OCI-LY7 (cell line): Measurements from ENCODE around the gene PPP4C. TPM values are rescaled to one million over a fixed set of nuclear protein-coding genes. Genes with fewer than 3 reads are reported as not detected.

Experiments used
- BruUV-seq: library from RNA; stranded (reverse); fragments of 400-500 nt; replicated peaks from 2 replicates; lab custom pipeline; 2021; lab: Mats Ljungman, UMichigan
- CTCF ChIA-PET: fragments of 300-600 bp; sonication (Branson Sonifier 250); formaldehyde crosslinking; loops from one replicate; lab custom pipeline; 2022; ENCODE audit warnings: antibody characterized with exemption; ENCODE audit not compliant: unreplicated experiment; lab: Charles Lee
- POLR2A ChIA-PET: fragments of 300-600 bp; sonication (Branson Sonifier 250); formaldehyde crosslinking; loops from one replicate; lab custom pipeline; 2022; ENCODE audit warnings: antibody characterized with exemption; lab: Charles Lee
- DNase-seq: peaks from one replicate; pipeline ENCODE4 v3.0.0-alpha.2; 2015; ENCODE audit warnings: low spot score
- H2AFZ ChIP-seq: fragments of 200-600 bp; sonication (generic), shearing (Covaris generic); 2 replicates; pipeline ENCODE4 v1.6.1; 2014; ENCODE audit warnings: mild to moderate bottlenecking, antibody characterized with exemption, low read length, moderate library complexity
- H3K27ac ChIP-seq: fragments of 200-600 bp; sonication (generic); 2 replicates; pipeline ENCODE4 v1.5.1; 2014; ENCODE audit warnings: mixed run types, low read depth, mild to moderate bottlenecking, moderate library complexity, low read length, inconsistent platforms; ENCODE audit not compliant: poor library complexity, severe bottlenecking
- H3K36me3 ChIP-seq: fragments of 200-600 bp; sonication (generic); 2 replicates; pipeline ENCODE4 v1.6.1; 2014; ENCODE audit warnings: mild to moderate bottlenecking, antibody characterized with exemption, low read length, moderate library complexity, mixed read lengths; ENCODE audit not compliant: insufficient read depth
- H3K4me1 ChIP-seq: fragments of 200-600 bp; sonication (generic); 2 replicates; pipeline ENCODE4 v1.5.1; 2014; ENCODE audit warnings: mild to moderate bottlenecking, low read length; ENCODE audit not compliant: insufficient read depth, poor library complexity, severe bottlenecking
- H3K4me2 ChIP-seq: fragments of 200-600 bp; sonication (generic); 2 replicates; pipeline ENCODE4 v1.6.1; 2014; ENCODE audit warnings: mild to moderate bottlenecking, low read length
- H3K4me3 ChIP-seq: fragments of 200-600 bp; sonication (generic); 2 replicates; pipeline ENCODE4 v1.5.1; 2014; ENCODE audit warnings: mild to moderate bottlenecking, low read depth, low read length; ENCODE audit not compliant: poor library complexity, severe bottlenecking
- H3K79me2 ChIP-seq: fragments of 200-600 bp; sonication (generic); 2 replicates; pipeline ENCODE4 v1.6.1; 2016; ENCODE audit warnings: low read depth, mild to moderate bottlenecking, low read length, moderate library complexity, mixed read lengths; ENCODE audit not compliant: insufficient read depth
- H3K9me2 ChIP-seq: fragments of 200-600 bp; sonication (generic); 2 replicates; pipeline ENCODE4 v1.6.1; 2016; ENCODE audit warnings: mild to moderate bottlenecking, low read length, mixed read lengths; ENCODE audit not compliant: insufficient read depth
- H3K9me3 ChIP-seq: fragments of 200-600 bp; sonication (generic); 2 replicates; pipeline ENCODE4 v1.6.1; 2014; ENCODE audit warnings: mild to moderate bottlenecking, mixed run types, low read length, mixed read lengths
- H4K20me1 ChIP-seq: fragments of 200-600 bp; sonication (generic); 2 replicates; pipeline ENCODE4 v1.6.1; 2014; ENCODE audit warnings: mild to moderate bottlenecking, antibody characterized with exemption, low read length, moderate library complexity, mixed read lengths; ENCODE audit not compliant: insufficient read depth
- EZH2phosphoT487 ChIP-seq: fragments of 200-600 bp; sonication (generic); IDR thresholded peaks from 2 replicates; pipeline ENCODE4 v1.6.1; 2018; ENCODE audit warnings: low read depth, borderline replicate concordance, mild to moderate bottlenecking, mixed run types, antibody characterized with exemption, low read length, moderate library complexity, mixed read lengths
- intact Hi-C: fragments of 100-400 bp; cut with micrococcal nuclease; formaldehyde crosslinking; loops from one replicate; pipeline ENCODE4 v1.10.0; 2022; ENCODE audit not compliant: unreplicated experiment
- total RNA-seq, 2 experiments: library from RNA; depleted of rRNA in 1 of 2; stranded (reverse); fragments of >200 nt in 1 of 2; shearing (Covaris generic) in 1 of 2; gene quantifications; 2 replicates each; pipeline ENCODE4 v1.2.3, GENCODE V29; 2014 to 2022
- TF ChIP-seq, protein P1 (sequence below): fragments of 200-600 bp; sonication (generic); conservative IDR thresholded peaks from 2 replicates; pipeline ENCODE4 v1.5.1; 2014; ENCODE audit warnings: mild to moderate bottlenecking, antibody characterized with exemption, low read length, moderate library complexity, mixed read lengths

The PPP4C gene
- total RNA-seq, 2 experiments from 2014 or later = 124 to 144 TPM

DNA sequence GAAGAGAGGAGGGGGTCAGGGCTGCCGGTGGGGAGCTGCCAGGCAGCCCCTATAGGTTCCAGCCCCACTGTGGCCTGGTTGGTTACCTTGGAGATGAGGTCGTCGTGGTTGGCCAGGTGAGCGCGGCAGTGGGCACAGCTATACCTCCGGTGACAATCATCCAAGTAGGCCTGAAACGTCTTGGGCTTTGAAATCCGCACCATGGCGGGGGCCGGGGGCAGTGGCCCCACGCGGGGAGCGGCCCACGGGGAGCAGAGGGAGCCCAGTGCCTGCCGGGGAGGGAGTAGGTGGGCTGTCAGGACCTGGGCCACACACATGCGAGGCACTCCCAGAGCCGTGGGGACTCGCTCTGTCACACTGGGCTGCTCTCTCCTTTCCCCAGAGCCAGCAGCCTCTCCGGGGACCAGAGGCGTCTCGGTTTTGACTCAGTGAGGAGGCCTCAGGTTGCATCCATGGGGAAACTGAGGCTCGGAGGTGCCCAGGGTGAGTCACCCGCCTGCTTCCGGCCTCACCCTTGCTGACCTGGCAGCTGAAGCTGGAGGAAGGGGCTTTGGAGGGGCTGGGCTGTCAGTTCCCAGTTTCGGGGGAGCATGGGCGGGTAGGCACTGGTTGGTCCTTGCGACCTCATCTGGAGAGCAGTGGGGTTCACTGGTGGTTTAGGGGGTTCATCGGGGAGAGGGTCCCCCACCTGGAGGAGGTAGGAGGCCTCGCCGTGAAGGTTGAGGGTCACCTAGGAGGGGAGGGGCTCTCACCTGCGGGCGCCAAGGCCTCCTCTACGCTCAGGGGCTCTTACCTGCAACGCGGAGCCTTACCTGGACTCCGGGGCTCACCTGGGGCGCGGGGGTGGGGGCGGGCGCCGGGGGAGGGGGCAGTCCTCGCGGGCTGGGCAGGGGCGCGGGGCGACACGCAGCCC is 19.6 kb downstream of the PPP4C start:
- DNase-seq = no peak

GRCh38 chr16:30096105-30096861 is 20.5 kb downstream of the PPP4C start, which contains the start of gene YPEL3:
Gene YPEL3 (minus strand): TSS chr16:30096213. CDS start chr16:30095482, 731 bp downstream.
- H3K4me3 ChIP-seq = peak within 1 kb of the TSS; percentile 66
- no peaks in the 10 kb centered on the region for H4K20me1 ChIP-seq
- peaks cover 6% of the 10 kb centered on the region; the same call in 1 of the 2 replicates for H3K36me3 ChIP-seq
- CTCF ChIA-PET = no interaction called here
- peak within 1 kb of the TSS; percentile 94 for H3K4me2 ChIP-seq
- H2AFZ ChIP-seq = peak within 1 kb of the TSS; percentile 62; the same call in 1 of the 2 replicates
- POLR2A ChIA-PET = no interaction called here
- BruUV-seq = TSS peak; percentile 66
- no peaks in the 10 kb centered on the region for H3K9me2 ChIP-seq
- no peaks in the 10 kb centered on the region for H3K79me2 ChIP-seq
- peaks cover 32% of the 10 kb centered on the region for H3K4me1 ChIP-seq
- DNase-seq = peak; percentile 87
- peaks cover 23% of the 10 kb centered on the region for H3K9me3 ChIP-seq
- peak within 1 kb of the TSS; percentile 52 for H3K27ac ChIP-seq
- TF ChIP-seq, protein P1, sequence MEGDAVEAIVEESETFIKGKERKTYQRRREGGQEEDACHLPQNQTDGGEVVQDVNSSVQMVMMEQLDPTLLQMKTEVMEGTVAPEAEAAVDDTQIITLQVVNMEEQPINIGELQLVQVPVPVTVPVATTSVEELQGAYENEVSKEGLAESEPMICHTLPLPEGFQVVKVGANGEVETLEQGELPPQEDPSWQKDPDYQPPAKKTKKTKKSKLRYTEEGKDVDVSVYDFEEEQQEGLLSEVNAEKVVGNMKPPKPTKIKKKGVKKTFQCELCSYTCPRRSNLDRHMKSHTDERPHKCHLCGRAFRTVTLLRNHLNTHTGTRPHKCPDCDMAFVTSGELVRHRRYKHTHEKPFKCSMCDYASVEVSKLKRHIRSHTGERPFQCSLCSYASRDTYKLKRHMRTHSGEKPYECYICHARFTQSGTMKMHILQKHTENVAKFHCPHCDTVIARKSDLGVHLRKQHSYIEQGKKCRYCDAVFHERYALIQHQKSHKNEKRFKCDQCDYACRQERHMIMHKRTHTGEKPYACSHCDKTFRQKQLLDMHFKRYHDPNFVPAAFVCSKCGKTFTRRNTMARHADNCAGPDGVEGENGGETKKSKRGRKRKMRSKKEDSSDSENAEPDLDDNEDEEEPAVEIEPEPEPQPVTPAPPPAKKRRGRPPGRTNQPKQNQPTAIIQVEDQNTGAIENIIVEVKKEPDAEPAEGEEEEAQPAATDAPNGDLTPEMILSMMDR = no peak
- no peak for TF ChIP-seq EZH2phosphoT487
- intact Hi-C loops = loop anchor here (10.0 kb wide), 1 partner anchor 309 kb away; the partner anchor contains the start of gene ZNF771

More for the DNA sequence above, 19.6 kb downstream of the PPP4C start:
- no peaks in the 10 kb centered on the region for H3K9me2 ChIP-seq
- H3K36me3 ChIP-seq = peaks cover 6% of the 10 kb centered on the region; the same call in 1 of the 2 replicates
- peaks cover 35% of the 10 kb centered on the region for H3K4me1 ChIP-seq
- intact Hi-C loops = loop anchor here (10.0 kb wide), 1 partner anchor 309 kb away; the partner anchor contains the start of gene ZNF771
- H3K4me2 ChIP-seq = peak overlapping the region; percentile 94
- H4K20me1 ChIP-seq = no peaks in the 10 kb centered on the region
- TF ChIP-seq EZH2phosphoT487 = no peak
- TF ChIP-seq, protein P1 = no peak
- H3K27ac ChIP-seq = peak overlapping the region; percentile 40
- CTCF ChIA-PET = no interaction called here
- peaks cover 23% of the 10 kb centered on the region for H3K9me3 ChIP-seq
- H3K4me3 ChIP-seq = peak overlapping the region; percentile 66
- POLR2A ChIA-PET = no interaction called here
- no TSS peak for BruUV-seq
- H2AFZ ChIP-seq = no peak overlapping the region
- no peaks in the 10 kb centered on the region for H3K79me2 ChIP-seq
